Smooth muscle cell (in vitro differentiated cells): ENCODE data around the gene EFTUD2. TPM values are rescaled to one million over a fixed set of nuclear protein-coding genes. Genes with fewer than 3 reads are reported as not detected.

Experiments used
- DNase-seq: peaks from one replicate; lab custom pipeline; 2025; ENCODE audit not compliant: unreplicated experiment; lab: John Stamatoyannopoulos, UW
- H2AFZ ChIP-seq: fragments of 200-600 bp; sonication (generic); 2 replicates; pipeline ENCODE4 v1.6.0; 2016; ENCODE audit warnings: antibody characterized with exemption, low read depth, mild to moderate bottlenecking
- H3F3A ChIP-seq: fragments of 200-600 bp; sonication (generic); 2 replicates; pipeline ENCODE4 v1.6.0; 2017; ENCODE audit warnings: antibody characterized with exemption, low read depth
- H3K27ac ChIP-seq: fragments of 200-600 bp; sonication (generic); 2 replicates; pipeline ENCODE4 v1.5.1; 2016; ENCODE audit warnings: low read depth, mild to moderate bottlenecking
- H3K27me3 ChIP-seq: fragments of 200-600 bp; sonication (generic); 2 replicates; pipeline ENCODE4 v1.6.1; 2016; ENCODE audit warnings: low read depth, mild to moderate bottlenecking
- H3K36me3 ChIP-seq: fragments of 200-600 bp; sonication (generic); 2 replicates; pipeline ENCODE4 v1.5.1; 2016; ENCODE audit warnings: low read depth
- H3K4me1 ChIP-seq: fragments of 200-600 bp; sonication (generic); 2 replicates; pipeline ENCODE4 v1.5.1; 2016; ENCODE audit warnings: low read depth
- H3K4me2 ChIP-seq: fragments of 200-600 bp; sonication (generic); 2 replicates; pipeline ENCODE4 v1.6.0; 2016; ENCODE audit warnings: mild to moderate bottlenecking
- H3K4me3 ChIP-seq: fragments of 200-600 bp; sonication (generic); 2 replicates; pipeline ENCODE4 v1.5.1; 2016; ENCODE audit warnings: mild to moderate bottlenecking
- H3K79me2 ChIP-seq: fragments of 200-600 bp; sonication (generic); 2 replicates; pipeline ENCODE4 v1.6.0; 2016; ENCODE audit warnings: low read depth, mild to moderate bottlenecking
- H3K9ac ChIP-seq: fragments of 200-600 bp; sonication (generic); 2 replicates; pipeline ENCODE4 v1.6.0; 2016; ENCODE audit warnings: low read depth
- H3K9me3 ChIP-seq: fragments of 200-600 bp; sonication (generic); replicated peaks from 2 replicates; pipeline ENCODE4 v1.5.1; 2016; ENCODE audit warnings: low read depth
- H4K20me1 ChIP-seq: fragments of 200-600 bp; sonication (generic); 2 replicates; pipeline ENCODE4 v1.6.0; 2016; ENCODE audit warnings: low read depth
- CTCF ChIP-seq: fragments of 200-600 bp; sonication (generic); IDR thresholded peaks from 2 replicates; pipeline ENCODE4 v1.5.1; 2017; ENCODE audit warnings: borderline replicate concordance, mild to moderate bottlenecking, antibody characterized with exemption; ENCODE audit not compliant: insufficient read depth, poor library complexity, severe bottlenecking
- WGBS: methylation state at CpG from one replicate; pipeline ENCODE4 v1.1.7; 2016; ENCODE audit warnings: low lambda C conversion rate; 5-methylcytosine and 5-hydroxymethylcytosine counted together
- polyA plus RNA-seq: library from polyadenylated mRNA; unstranded; fragments of >200 nt; fragmentation: Nextera tagmentation; extraction: Ambion mirVana; gene quantifications from 2 replicates; pipeline ENCODE4 v1.2.1, GENCODE V29; 2016
- total RNA-seq: library from RNA; depleted of rRNA; stranded (reverse); fragments of >200 nt; gene quantifications from 2 replicates; pipeline ENCODE4 v1.2.3, GENCODE V29; 2014

Gene EFTUD2
- total and polyA plus RNA-seq, 2 experiments from 2014 or later: 57.2 to 76.0 TPM

DNA sequence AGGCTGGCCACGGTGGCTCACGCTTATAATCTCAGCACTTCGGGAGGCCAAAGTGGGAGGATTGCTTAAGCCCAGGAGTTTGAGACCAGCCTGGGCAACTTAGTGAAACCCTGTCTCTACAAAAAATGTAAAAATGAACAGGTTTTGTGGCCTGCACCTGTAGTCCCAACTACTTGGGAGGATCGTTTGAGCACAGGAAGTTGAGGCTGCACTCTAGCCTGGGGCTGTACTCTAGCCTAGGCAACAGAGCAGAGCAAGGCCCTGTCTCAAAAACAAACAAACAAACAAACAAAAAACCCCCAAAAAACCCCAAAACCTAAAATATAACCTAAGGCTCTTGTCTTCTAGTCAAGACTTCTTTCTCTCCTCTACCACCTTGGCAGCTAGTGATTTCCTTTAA lies 59.0 kb downstream of the EFTUD2 start:
- Histone ChIP-seq H3F3A (no peaks in the 10 kb centered on the region), H3K9me3 (no peaks in the 10 kb centered on the region), H3K4me3 (no peak overlapping the region), H3K36me3 (no peaks in the 10 kb centered on the region), H3K27ac (no peak overlapping the region), H3K4me1 (peaks cover 13% of the 10 kb centered on the region), H3K79me2 (no peaks in the 10 kb centered on the region), H3K27me3 (no peaks in the 10 kb centered on the region), H3K9ac (no peak overlapping the region), H4K20me1 (no peaks in the 10 kb centered on the region), H2AFZ (no peak overlapping the region), H3K4me2 (no peak overlapping the region)
- TF ChIP-seq CTCF: no peak
- DNase-seq: no peak
- 92% methylated on average over 4 of the region's 4 CpGs for WGBS

DNA sequence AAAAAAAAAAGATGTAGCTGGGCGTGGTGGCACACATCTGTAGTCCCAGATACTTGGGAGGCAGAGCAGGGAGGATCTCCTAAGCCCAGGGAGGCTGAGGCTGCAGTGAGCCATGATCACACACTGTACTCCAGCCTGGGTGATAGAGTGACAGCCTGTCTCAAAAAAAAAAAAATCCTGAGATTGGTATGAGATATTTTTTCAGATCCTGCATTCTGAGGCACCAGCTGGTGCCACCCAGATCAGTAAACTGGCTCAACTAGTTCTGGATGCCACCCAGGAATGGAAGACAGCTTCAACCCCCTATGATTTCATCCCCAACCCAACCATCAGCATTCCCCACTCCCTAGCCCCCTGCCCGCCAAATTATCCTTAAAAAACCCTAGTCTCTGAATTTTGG lies 62.0 kb downstream of the EFTUD2 start:
- H3K9ac ChIP-seq: no peak overlapping the region
- TF ChIP-seq CTCF: no peak

DNA sequence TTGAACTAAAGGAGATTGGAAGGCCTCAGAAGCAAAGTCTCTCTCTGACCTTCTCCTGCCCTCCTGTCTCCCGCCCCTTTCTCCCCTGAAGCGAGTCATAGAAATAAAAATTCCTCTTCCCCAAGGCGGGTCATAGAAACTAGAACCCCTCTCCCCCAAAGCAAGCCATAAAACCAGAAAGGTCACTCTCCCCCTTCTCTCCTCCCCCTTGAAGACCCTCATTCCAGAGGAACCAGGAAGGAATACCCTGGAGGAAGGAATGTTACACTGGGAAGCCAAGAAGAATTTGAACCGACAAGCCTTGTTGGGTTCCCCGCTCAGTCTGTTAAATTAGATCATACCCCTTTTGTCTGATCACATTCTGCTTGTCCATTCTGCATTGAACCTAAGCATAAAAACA lies 66.4 kb downstream of the EFTUD2 start:
- H3F3A ChIP-seq: no peaks in the 10 kb centered on the region
- no peaks in the 10 kb centered on the region for H3K36me3 ChIP-seq
- H2AFZ ChIP-seq: no peak overlapping the region
- WGBS: 73% methylated on average over 5 of the region's 5 CpGs
- no peak overlapping the region for H3K27ac ChIP-seq
- no peak overlapping the region for H3K9ac ChIP-seq
- H3K79me2 ChIP-seq: peaks cover 14% of the 10 kb centered on the region
- peak; percentile 12 for TF ChIP-seq CTCF
- no peaks in the 10 kb centered on the region for H3K27me3 ChIP-seq
- H3K4me2 ChIP-seq: no peak overlapping the region
- H4K20me1 ChIP-seq: peaks cover 10% of the 10 kb centered on the region
- no peak for DNase-seq
- peaks cover 15% of the 10 kb centered on the region for H3K4me1 ChIP-seq
- H3K9me3 ChIP-seq: no peaks in the 10 kb centered on the region
- no peak overlapping the region for H3K4me3 ChIP-seq

More for the DNA sequence above, 62.0 kb downstream of the EFTUD2 start:
- no peak for DNase-seq
- no peak overlapping the region for H3K4me2 ChIP-seq
- H3K36me3 ChIP-seq: no peaks in the 10 kb centered on the region
- H3K4me1 ChIP-seq: no peaks in the 10 kb centered on the region
- H4K20me1 ChIP-seq: no peaks in the 10 kb centered on the region
- no peaks in the 10 kb centered on the region for H3F3A ChIP-seq
- H3K79me2 ChIP-seq: no peaks in the 10 kb centered on the region
- no peak overlapping the region for H2AFZ ChIP-seq
- 88% methylated on average over 2 of the region's 2 CpGs for WGBS
- no peaks in the 10 kb centered on the region for H3K27me3 ChIP-seq
- no peak overlapping the region for H3K4me3 ChIP-seq
- H3K9me3 ChIP-seq: no peaks in the 10 kb centered on the region
- no peak overlapping the region for H3K27ac ChIP-seq

GRCh38 chr17:44831371-44831770 lies 67.9 kb downstream of the EFTUD2 start:
- H3K4me1 ChIP-seq: peaks cover 15% of the 10 kb centered on the region
- no peaks in the 10 kb centered on the region for H3K27me3 ChIP-seq
- no peak overlapping the region for H3K4me2 ChIP-seq
- no peak for TF ChIP-seq CTCF
- H3K4me3 ChIP-seq: no peak overlapping the region
- H3K79me2 ChIP-seq: peaks cover 28% of the 10 kb centered on the region
- peaks cover 24% of the 10 kb centered on the region for H4K20me1 ChIP-seq
- H3K27ac ChIP-seq: no peak overlapping the region
- no peak for DNase-seq
- WGBS: 66% methylated on average over 12 of the region's 12 CpGs
- no peaks in the 10 kb centered on the region for H3K36me3 ChIP-seq
- no peaks in the 10 kb centered on the region for H3F3A ChIP-seq
- H3K9me3 ChIP-seq: no peaks in the 10 kb centered on the region
- H3K9ac ChIP-seq: no peak overlapping the region
- no peak overlapping the region for H2AFZ ChIP-seq
